Measurements from ENCODE around the gene SLC45A3.

GRCh38 chr1:205665201-205666045 is 14.9 kb downstream of the SLC45A3 start:
- TF ChIP-seq, protein P1, sequence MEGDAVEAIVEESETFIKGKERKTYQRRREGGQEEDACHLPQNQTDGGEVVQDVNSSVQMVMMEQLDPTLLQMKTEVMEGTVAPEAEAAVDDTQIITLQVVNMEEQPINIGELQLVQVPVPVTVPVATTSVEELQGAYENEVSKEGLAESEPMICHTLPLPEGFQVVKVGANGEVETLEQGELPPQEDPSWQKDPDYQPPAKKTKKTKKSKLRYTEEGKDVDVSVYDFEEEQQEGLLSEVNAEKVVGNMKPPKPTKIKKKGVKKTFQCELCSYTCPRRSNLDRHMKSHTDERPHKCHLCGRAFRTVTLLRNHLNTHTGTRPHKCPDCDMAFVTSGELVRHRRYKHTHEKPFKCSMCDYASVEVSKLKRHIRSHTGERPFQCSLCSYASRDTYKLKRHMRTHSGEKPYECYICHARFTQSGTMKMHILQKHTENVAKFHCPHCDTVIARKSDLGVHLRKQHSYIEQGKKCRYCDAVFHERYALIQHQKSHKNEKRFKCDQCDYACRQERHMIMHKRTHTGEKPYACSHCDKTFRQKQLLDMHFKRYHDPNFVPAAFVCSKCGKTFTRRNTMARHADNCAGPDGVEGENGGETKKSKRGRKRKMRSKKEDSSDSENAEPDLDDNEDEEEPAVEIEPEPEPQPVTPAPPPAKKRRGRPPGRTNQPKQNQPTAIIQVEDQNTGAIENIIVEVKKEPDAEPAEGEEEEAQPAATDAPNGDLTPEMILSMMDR (IDR thresholded peaks at IDR 0.05): no peak
- no peak for TF ChIP-seq POLR2A (IDR thresholded peaks at IDR 0.05)
